Activated T-cell treated with anti-CD3 and anti-CD28 coated beads, Interleukin-2, amount 50 U/mL, for 4 hours (primary cell): Measurements from ENCODE around the gene BAIAP2L1. TPM values are rescaled to one million over a fixed set of nuclear protein-coding genes. Genes with fewer than 3 reads are reported as not detected.
"Not testable (repeated sequence)": the region's sequence is repeated elsewhere in the genome, so short reads cannot be mapped to it uniquely, and the experiment has no call there.

Experiments used
- ATAC-seq, 2 donors: fragments of 200-7000 bp; cut with Tn5 transposase; one replicate each; pipeline ENCODE4 v1.10.0; 2021
- DNase-seq: peaks from one replicate; pipeline ENCODE4 v3.0.0-alpha.2; 2020
- H3K27me3 Mint-ChIP-seq: one replicate; pipeline ENCODE4 v1.8.0; 2021; ENCODE audit warnings: low read depth, mixed read lengths
- H3K36me3 Mint-ChIP-seq: one replicate; pipeline ENCODE4 v1.8.0; 2022; ENCODE audit warnings: mixed read lengths; ENCODE audit not compliant: insufficient read depth
- H3K4me1 Mint-ChIP-seq: one replicate; pipeline ENCODE4 v1.8.0; 2021; ENCODE audit warnings: low read depth, mixed read lengths
- H3K4me3 Mint-ChIP-seq: one replicate; pipeline ENCODE4 v1.8.0; 2021; ENCODE audit warnings: mild to moderate bottlenecking, moderate library complexity, mixed read lengths
- H3K9me3 Mint-ChIP-seq: one replicate; pipeline ENCODE4 v1.8.0; 2021; ENCODE audit warnings: mixed read lengths
- total RNA-seq, 3 donors: library from RNA; stranded (reverse); gene quantifications; one replicate each; pipeline ENCODE4 v1.2.1, GENCODE V29; 2021

BAIAP2L1 gene
- total RNA-seq, 3 donors from 2014 or later = 0.34 to 1.2 (median 0.56) TPM

- ATAC-seq (no peak), DNase-seq (no peak)
- no peak overlapping the region for H3K4me3 Mint-ChIP-seq
- no peaks in the 10 kb centered on the region for H3K9me3 Mint-ChIP-seq
- H3K36me3 Mint-ChIP-seq = no peaks in the 10 kb centered on the region
- H3K27me3 Mint-ChIP-seq = peaks cover 9% of the 10 kb centered on the region
- H3K4me1 Mint-ChIP-seq = no peaks in the 10 kb centered on the region
Observed at GRCh38 chr7:98414205-98414900, 13.5 kb upstream of the BAIAP2L1 start.

- not testable (repeated sequence) for ATAC-seq, H3K4me1 Mint-ChIP-seq, H3K27me3 Mint-ChIP-seq, DNase-seq, H3K4me3 Mint-ChIP-seq, H3K9me3 Mint-ChIP-seq, H3K36me3 Mint-ChIP-seq
Observed at GRCh38 chr7:98413655-98414054, 12.8 kb upstream of the BAIAP2L1 start.

GRCh38 chr7:98409843-98410242 lies 9.0 kb upstream of the BAIAP2L1 start:
- Mint-ChIP-seq H3K36me3 (no peaks in the 10 kb centered on the region), H3K9me3 (no peaks in the 10 kb centered on the region), H3K4me1 (no peaks in the 10 kb centered on the region), H3K4me3 (no peak overlapping the region), H3K27me3 (peaks cover 5% of the 10 kb centered on the region)
- DNase-seq (no peak), ATAC-seq (no peak)

- not testable (repeated sequence) for H3K36me3 Mint-ChIP-seq, H3K27me3 Mint-ChIP-seq, DNase-seq, ATAC-seq, H3K4me1 Mint-ChIP-seq, H3K4me3 Mint-ChIP-seq, H3K9me3 Mint-ChIP-seq
Observed at GRCh38 chr7:98408146-98408545, 7.3 kb upstream of the BAIAP2L1 start.

- Mint-ChIP-seq H3K4me3 (no peak overlapping the region), H3K36me3 (no peaks in the 10 kb centered on the region), H3K9me3 (no peaks in the 10 kb centered on the region), H3K27me3 (peaks cover 9% of the 10 kb centered on the region), H3K4me1 (no peaks in the 10 kb centered on the region)
- DNase-seq (no peak), ATAC-seq (no peak)
Observed at GRCh38 chr7:98406827-98407226, 5.9 kb upstream of the BAIAP2L1 start.

- Mint-ChIP-seq H3K27me3 (peaks cover 9% of the 10 kb centered on the region), H3K4me1 (peaks cover 3% of the 10 kb centered on the region), H3K9me3 (no peaks in the 10 kb centered on the region), H3K36me3 (no peaks in the 10 kb centered on the region), H3K4me3 (no peak overlapping the region)
- ATAC-seq (no peak), DNase-seq (no peak)
Observed at GRCh38 chr7:98404840-98405239, 4.0 kb upstream of the BAIAP2L1 start.

GRCh38 chr7:98399890-98400541 lies 874 bp downstream of the BAIAP2L1 start:
- H3K9me3 Mint-ChIP-seq = no peaks in the 10 kb centered on the region
- DNase-seq = no peak

GRCh38 chr7:98399462-98399861 lies 1.4 kb downstream of the BAIAP2L1 start:
- Mint-ChIP-seq H3K9me3 (no peaks in the 10 kb centered on the region), H3K4me1 (peaks cover 6% of the 10 kb centered on the region), H3K27me3 (peaks cover 21% of the 10 kb centered on the region), H3K36me3 (no peaks in the 10 kb centered on the region), H3K4me3 (peak overlapping the region; percentile 57)
- DNase-seq = no peak
- ATAC-seq = no peak

More at GRCh38 chr7:98399890-98400541, 874 bp downstream of the BAIAP2L1 start:
- Mint-ChIP-seq H3K27me3 (peaks cover 21% of the 10 kb centered on the region), H3K4me1 (peaks cover 6% of the 10 kb centered on the region), H3K4me3 (peak overlapping the region; percentile 57), H3K36me3 (no peaks in the 10 kb centered on the region)
- no peak for ATAC-seq

GRCh38 chr7:98398567-98399372 lies 2.1 kb downstream of the BAIAP2L1 start:
- Mint-ChIP-seq H3K27me3 (peaks cover 21% of the 10 kb centered on the region), H3K36me3 (no peaks in the 10 kb centered on the region), H3K4me1 (peaks cover 6% of the 10 kb centered on the region), H3K4me3 (no peak overlapping the region), H3K9me3 (no peaks in the 10 kb centered on the region)
- no peak for DNase-seq
- no peak for ATAC-seq

- H3K4me1 Mint-ChIP-seq = peaks cover 6% of the 10 kb centered on the region
- H3K4me3 Mint-ChIP-seq = no peak overlapping the region
- H3K36me3 Mint-ChIP-seq = no peaks in the 10 kb centered on the region
- DNase-seq (no peak), ATAC-seq (no peak)
- peaks cover 12% of the 10 kb centered on the region for H3K27me3 Mint-ChIP-seq
- no peaks in the 10 kb centered on the region for H3K9me3 Mint-ChIP-seq
Observed at GRCh38 chr7:98396768-98397167, 4.1 kb downstream of the BAIAP2L1 start.

- H3K4me3 Mint-ChIP-seq = no peak overlapping the region
- no peak for ATAC-seq
- H3K9me3 Mint-ChIP-seq = no peaks in the 10 kb centered on the region
- DNase-seq = no peak
- H3K4me1 Mint-ChIP-seq = peaks cover 4% of the 10 kb centered on the region
- H3K36me3 Mint-ChIP-seq = no peaks in the 10 kb centered on the region
- peaks cover 12% of the 10 kb centered on the region for H3K27me3 Mint-ChIP-seq
Observed at GRCh38 chr7:98395951-98396350, 4.9 kb downstream of the BAIAP2L1 start.

- Mint-ChIP-seq H3K36me3 (no peaks in the 10 kb centered on the region), H3K4me3 (no peak overlapping the region)
- no peak for ATAC-seq
Observed at GRCh38 chr7:98395481-98395880, 5.4 kb downstream of the BAIAP2L1 start.

GRCh38 chr7:98394377-98394836 lies 6.5 kb downstream of the BAIAP2L1 start:
- Mint-ChIP-seq H3K27me3 (peaks cover 9% of the 10 kb centered on the region), H3K4me1 (no peaks in the 10 kb centered on the region)
- DNase-seq = no peak

More at GRCh38 chr7:98395481-98395880, 5.4 kb downstream of the BAIAP2L1 start:
- Mint-ChIP-seq H3K4me1 (peaks cover 4% of the 10 kb centered on the region), H3K9me3 (no peaks in the 10 kb centered on the region), H3K27me3 (peaks cover 12% of the 10 kb centered on the region)
- no peak for DNase-seq

GRCh38 chr7:98387544-98388226 lies 13.2 kb downstream of the BAIAP2L1 start:
- Mint-ChIP-seq H3K36me3 (no peaks in the 10 kb centered on the region), H3K4me3 (no peak overlapping the region), H3K9me3 (no peaks in the 10 kb centered on the region), H3K4me1 (no peaks in the 10 kb centered on the region), H3K27me3 (no peaks in the 10 kb centered on the region)
- no peak for DNase-seq
- ATAC-seq = no peak

More at GRCh38 chr7:98394377-98394836, 6.5 kb downstream of the BAIAP2L1 start:
- Mint-ChIP-seq H3K4me3 (no peak overlapping the region), H3K36me3 (no peaks in the 10 kb centered on the region), H3K9me3 (no peaks in the 10 kb centered on the region)
- no peak for ATAC-seq
